DND-41 (cell line): ENCODE results near the gene MAGEL2.

Experiments used
- EZH2 ChIP-seq: IDR thresholded peaks from 3 replicates; pipeline ENCODE4 v1.6.1; 2012; ENCODE audit warnings: borderline replicate concordance, low read depth, mild to moderate bottlenecking, moderate library complexity, low read length, inconsistent platforms; ENCODE audit not compliant: severe bottlenecking
- TF ChIP-seq, protein P1 (sequence below): IDR thresholded peaks from 2 replicates; pipeline ENCODE4 v1.5.1; 2012; ENCODE audit warnings: borderline replicate concordance, low read length, moderate library complexity, mild to moderate bottlenecking; ENCODE audit not compliant: poor library complexity, severe bottlenecking; ENCODE audit errors: extremely low read depth

DNA sequence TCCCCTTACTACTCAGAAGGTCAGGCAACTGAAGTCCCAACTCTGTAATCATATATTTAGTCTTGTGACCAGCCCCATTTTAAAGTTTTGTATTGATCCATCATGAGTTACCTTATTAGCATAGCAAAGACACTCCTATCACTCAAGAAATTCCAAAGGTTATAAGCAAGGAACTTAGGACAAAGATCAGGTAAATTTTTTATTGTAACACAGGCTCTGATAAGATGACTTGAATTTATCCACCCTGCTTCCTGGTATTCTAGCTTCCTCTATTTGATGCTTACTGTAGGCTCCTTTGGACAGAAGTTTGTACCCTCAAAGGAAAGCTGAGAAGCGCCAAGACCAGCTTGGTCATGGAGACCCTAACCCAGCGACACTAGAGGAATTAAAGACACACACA, 47.6 kb upstream of the MAGEL2 start:
- TF ChIP-seq, protein P1, sequence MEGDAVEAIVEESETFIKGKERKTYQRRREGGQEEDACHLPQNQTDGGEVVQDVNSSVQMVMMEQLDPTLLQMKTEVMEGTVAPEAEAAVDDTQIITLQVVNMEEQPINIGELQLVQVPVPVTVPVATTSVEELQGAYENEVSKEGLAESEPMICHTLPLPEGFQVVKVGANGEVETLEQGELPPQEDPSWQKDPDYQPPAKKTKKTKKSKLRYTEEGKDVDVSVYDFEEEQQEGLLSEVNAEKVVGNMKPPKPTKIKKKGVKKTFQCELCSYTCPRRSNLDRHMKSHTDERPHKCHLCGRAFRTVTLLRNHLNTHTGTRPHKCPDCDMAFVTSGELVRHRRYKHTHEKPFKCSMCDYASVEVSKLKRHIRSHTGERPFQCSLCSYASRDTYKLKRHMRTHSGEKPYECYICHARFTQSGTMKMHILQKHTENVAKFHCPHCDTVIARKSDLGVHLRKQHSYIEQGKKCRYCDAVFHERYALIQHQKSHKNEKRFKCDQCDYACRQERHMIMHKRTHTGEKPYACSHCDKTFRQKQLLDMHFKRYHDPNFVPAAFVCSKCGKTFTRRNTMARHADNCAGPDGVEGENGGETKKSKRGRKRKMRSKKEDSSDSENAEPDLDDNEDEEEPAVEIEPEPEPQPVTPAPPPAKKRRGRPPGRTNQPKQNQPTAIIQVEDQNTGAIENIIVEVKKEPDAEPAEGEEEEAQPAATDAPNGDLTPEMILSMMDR: no peak
- no peak for TF ChIP-seq EZH2
